Bronchial epithelial cell (primary cell): ENCODE measurements around the gene HOXB8. TPM values are rescaled to one million over a fixed set of nuclear protein-coding genes. Genes with fewer than 3 reads are reported as not detected.

Experiments
- DNase-seq: peaks from one replicate; pipeline ENCODE4 v3.0.0-alpha.2; 2010; ENCODE audit warnings: low read depth
- FAIRE-seq: peaks from 2 replicates; lab custom pipeline; 2011; peaks lifted over from hg19 to GRCh38; lab: Jason Lieb, UNC
- H3K27me3 ChIP-seq: 2 replicates; pipeline ENCODE4 v1.5.1; 2011; ENCODE audit warnings: low read length; ENCODE audit not compliant: control insufficient read depth, insufficient read depth
- H3K36me3 ChIP-seq: 2 replicates; pipeline ENCODE4 v1.5.1; 2011; ENCODE audit warnings: low read length; ENCODE audit not compliant: control insufficient read depth, insufficient read depth
- H3K4me3 ChIP-seq: 2 replicates; pipeline ENCODE4 v1.5.1; 2011; ENCODE audit warnings: mild to moderate bottlenecking, low read depth, low read length, control low read depth
- CTCF ChIP-seq: IDR thresholded peaks from 2 replicates; pipeline ENCODE4 v1.5.1; 2011; ENCODE audit warnings: mild to moderate bottlenecking, moderate library complexity, low read length, control low read depth, inconsistent platforms; ENCODE audit not compliant: insufficient read depth, severe bottlenecking
- total RNA-seq: library from RNA; depleted of rRNA; stranded (reverse); fragments of >200 nt; gene quantifications from 2 replicates; pipeline ENCODE4 v1.2.1, GENCODE V29; 2014

HOXB8 gene
- total RNA-seq, 1 donor from 2014 or later = not detected

- FAIRE-seq (no peak), DNase-seq (no peak)
- Histone ChIP-seq H3K27me3 (peaks cover 89% of the 10 kb centered on the region), H3K36me3 (no peaks in the 10 kb centered on the region), H3K4me3 (no peak overlapping the region)
- TF ChIP-seq CTCF = no peak
Observed at GRCh38 chr17:48629411-48629759, 14.3 kb upstream of the HOXB8 start.

- Histone ChIP-seq H3K36me3 (no peaks in the 10 kb centered on the region), H3K27me3 (peaks cover 91% of the 10 kb centered on the region), H3K4me3 (no peak overlapping the region)
- no peak for TF ChIP-seq CTCF
- FAIRE-seq (no peak), DNase-seq (no peak)
Observed at GRCh38 chr17:48628649-48629410, 13.7 kb upstream of the HOXB8 start.

- Histone ChIP-seq H3K36me3 (no peaks in the 10 kb centered on the region), H3K4me3 (no peak overlapping the region), H3K27me3 (peaks cover 91% of the 10 kb centered on the region)
- no peak for FAIRE-seq
- no peak for DNase-seq
- TF ChIP-seq CTCF = no peak
Observed at GRCh38 chr17:48627623-48628521, 12.8 kb upstream of the HOXB8 start.

GRCh38 chr17:48627118-48627597, 12.1 kb upstream of the HOXB8 start:
- DNase-seq (no peak), FAIRE-seq (no peak)
- no peak for TF ChIP-seq CTCF
- Histone ChIP-seq H3K4me3 (no peak overlapping the region), H3K36me3 (no peaks in the 10 kb centered on the region), H3K27me3 (peaks cover 91% of the 10 kb centered on the region)

GRCh38 chr17:48626245-48627117, 11.4 kb upstream of the HOXB8 start, which contains the start of gene HOXB9:
Gene HOXB9, minus strand, starts transcription at chr17:48626358. Its CDS starts 89 bp downstream, at chr17:48626269.
- H3K36me3 ChIP-seq = no peaks in the 10 kb centered on the region
- no peak for TF ChIP-seq CTCF
- H3K4me3 ChIP-seq = no peak within 1 kb of the TSS
- peaks cover 90% of the 10 kb centered on the region for H3K27me3 ChIP-seq
- FAIRE-seq (no peak), DNase-seq (no peak)
